ENCODE results near the gene MAP2K5.
A peak's percentile ranks its signal among the peaks of the same experiment; 100 is the strongest.

MAP2K5 gene

GRCh38 chr15:67823314-67824196 is 281.1 kb downstream of the MAP2K5 start (continued):
- TF ChIP-seq ZNF580 (tag by site-specific recombination; IDR thresholded peaks at IDR 0.05) (no peak), KLF16 (tag by site-specific recombination; IDR thresholded peaks at IDR 0.05) (0 out of 2 replicates have a peak, but pooled peaks have one; percentile 36), ZNF596 (tag by site-specific recombination; IDR thresholded peaks at IDR 0.05) (peak; percentile 10; the same call in 1 of the 2 replicates), ZNF658 (tag by site-specific recombination; IDR thresholded peaks at IDR 0.05) (no peak), ZNF600 (tag by site-specific recombination; IDR thresholded peaks at IDR 0.05) (peak; percentile 59; the same call in 1 of the 2 replicates), KLF10 (tag by site-specific recombination; IDR thresholded peaks at IDR 0.05) (peak; percentile 87), ZSCAN4 (tag by site-specific recombination; IDR thresholded peaks at IDR 0.05) (no peak), ZNF146 (tag by site-specific recombination; IDR thresholded peaks at IDR 0.05) (no peak), ZSCAN23 (tag by site-specific recombination; IDR thresholded peaks at IDR 0.05) (no peak), IKZF3 (tag by site-specific recombination; IDR thresholded peaks at IDR 0.05) (peak; percentile 52; the same call in 1 of the 2 replicates), ZNF202 (tag by site-specific recombination; IDR thresholded peaks at IDR 0.05; ENCODE audit: borderline replicate concordance) (no peak), ZNF521 (tag by site-specific recombination; IDR thresholded peaks at IDR 0.05) (no peak), ZNF626 (tag by site-specific recombination; IDR thresholded peaks at IDR 0.05) (no peak), ZNF223 (tag by site-specific recombination; IDR thresholded peaks at IDR 0.05) (no peak), INSM2 (tag by site-specific recombination; IDR thresholded peaks at IDR 0.05) (no peak), SALL2 (tag by site-specific recombination; IDR thresholded peaks at IDR 0.05; ENCODE audit: borderline replicate concordance) (no peak), BCL11A (tag by site-specific recombination; IDR thresholded peaks at IDR 0.05; ENCODE audit: low read depth) (no peak), PATZ1 (tag by site-specific recombination; IDR thresholded peaks at IDR 0.05) (peak; percentile 66), ZNF544 (tag by site-specific recombination; IDR thresholded peaks at IDR 0.05) (no peak), GFI1B (tag by site-specific recombination; IDR thresholded peaks at IDR 0.05) (no peak), ZNF280C (tag by site-specific recombination; IDR thresholded peaks at IDR 0.05) (no peak), SETDB1 (IDR thresholded peaks at IDR 0.05; ENCODE audit: insufficient read length, low read length) (no peak), ZNF350 (tag by site-specific recombination; IDR thresholded peaks at IDR 0.05) (no peak), ZNF391 (tag by site-specific recombination; IDR thresholded peaks at IDR 0.05; ENCODE audit: borderline replicate concordance, low read depth) (no peak), ZNF16 (tag by site-specific recombination; IDR thresholded peaks at IDR 0.05; ENCODE audit: low read depth) (no peak), SP3 (tag by site-specific recombination; IDR thresholded peaks at IDR 0.05) (no peak), ZNF24 (tag by site-specific recombination; IDR thresholded peaks at IDR 0.05) (no peak), ZNF701 (tag by site-specific recombination; IDR thresholded peaks at IDR 0.05) (no peak; the same call in 1 of the 2 replicates), ZNF664 (tag by site-specific recombination; IDR thresholded peaks at IDR 0.05) (no peak), ZFP3 (tag by site-specific recombination; IDR thresholded peaks at IDR 0.05; ENCODE audit: low read depth) (no peak), REPIN1 (tag by site-specific recombination; IDR thresholded peaks at IDR 0.05; ENCODE audit: low read depth) (no peak), GLI2 (tag by site-specific recombination; IDR thresholded peaks at IDR 0.05; ENCODE audit: borderline replicate concordance, low read depth) (no peak), ZNF324 (tag by site-specific recombination; IDR thresholded peaks at IDR 0.05) (no peak), ZBTB7A (tag by site-specific recombination; IDR thresholded peaks at IDR 0.05; ENCODE audit: low read depth) (no peak)
